ENCODE results near the gene TBATA.

TBATA gene

DNA sequence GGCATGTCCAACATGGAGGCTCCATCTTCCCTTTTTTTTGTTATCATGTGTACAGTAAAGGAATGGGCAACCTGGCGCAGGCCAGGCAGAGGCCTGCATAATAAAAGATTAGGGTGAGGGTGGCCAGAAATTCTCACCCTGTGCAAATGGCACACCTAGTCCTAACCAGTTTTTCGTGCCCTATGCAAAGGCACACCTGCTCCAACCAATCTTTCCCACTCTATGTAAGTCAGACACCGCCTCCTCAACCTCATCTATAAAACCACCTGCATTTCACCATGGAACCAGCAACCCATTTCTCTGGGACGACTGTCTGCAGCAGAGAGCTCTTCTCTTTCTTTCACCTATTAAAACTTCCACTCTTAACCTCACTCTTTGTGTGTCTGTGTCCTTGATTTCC, 16.1 kb downstream of the TBATA start:
- TF ChIP-seq GATA2 (IDR thresholded peaks at IDR 0.05; ENCODE audit: low read depth, low read length): no peak
- TF ChIP-seq GATA3 (IDR thresholded peaks at IDR 0.05; ENCODE audit: low read depth, low read length): no peak

DNA sequence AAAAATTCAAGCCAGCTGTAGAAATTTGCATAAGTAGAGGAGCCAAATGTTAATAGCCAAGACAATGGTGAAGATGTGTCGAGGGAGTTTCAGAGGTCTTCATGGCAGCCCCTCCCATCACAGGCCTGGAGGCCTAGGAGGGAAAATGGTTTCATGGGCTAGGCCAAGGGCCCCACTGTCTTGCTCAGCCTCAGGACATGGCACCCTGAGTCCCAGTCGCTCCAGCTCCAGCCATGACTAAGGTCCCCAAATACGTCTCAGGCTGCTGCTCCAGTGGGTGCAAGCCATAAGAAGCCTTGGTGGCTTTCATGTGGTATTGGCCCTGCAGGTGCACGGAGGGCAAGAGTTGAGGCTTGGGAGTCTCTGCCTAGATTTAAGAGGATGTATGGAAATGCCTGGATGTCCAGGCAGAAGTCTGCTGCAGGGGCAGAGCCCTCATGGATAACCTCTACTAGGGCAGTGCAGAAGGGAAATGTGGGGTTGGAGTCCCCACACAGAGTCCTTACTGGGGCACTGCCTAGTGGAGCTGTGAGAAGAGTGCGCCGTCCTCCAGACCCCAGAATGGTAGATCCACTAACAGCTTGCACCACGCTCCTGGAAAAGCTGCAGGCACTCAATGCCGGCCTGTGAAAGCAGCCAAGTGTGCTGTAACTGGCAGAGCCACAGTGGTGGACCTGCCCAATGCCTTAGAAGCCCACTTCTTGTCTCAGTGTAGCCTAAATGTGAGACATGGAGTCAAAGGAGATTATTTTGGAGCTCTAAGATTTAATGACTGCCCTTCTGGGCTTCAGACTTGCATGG, 19.2 kb downstream of the TBATA start:
- no peak for TF ChIP-seq GATA2 (IDR thresholded peaks at IDR 0.05; ENCODE audit: low read depth, low read length)
- no peak for TF ChIP-seq GATA3 (IDR thresholded peaks at IDR 0.05; ENCODE audit: low read depth, low read length)

DNA sequence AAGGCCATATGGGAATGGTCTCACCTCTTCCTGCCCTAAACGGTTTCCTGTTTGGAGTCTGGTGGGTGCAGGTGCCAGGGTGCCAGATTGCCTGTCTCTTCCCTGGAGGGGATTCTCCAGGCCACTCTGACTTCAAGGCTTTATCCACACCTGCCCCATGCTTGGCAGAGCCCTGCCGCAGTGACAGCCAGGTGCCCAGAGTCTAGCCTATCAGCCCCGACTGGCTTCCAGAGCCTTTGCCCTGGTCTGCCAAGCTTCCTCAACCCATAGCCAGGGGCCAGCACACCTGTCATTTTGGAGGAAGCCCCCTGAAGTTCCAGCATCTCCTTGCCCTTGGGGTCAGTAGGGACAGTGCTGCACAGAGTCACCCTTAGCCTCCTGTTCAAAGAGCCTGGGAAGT, 21.6 kb downstream of the TBATA start:
- TF ChIP-seq GATA2 (IDR thresholded peaks at IDR 0.05; ENCODE audit: low read depth, low read length) (no peak), GATA3 (IDR thresholded peaks at IDR 0.05; ENCODE audit: low read depth, low read length) (no peak)

DNA sequence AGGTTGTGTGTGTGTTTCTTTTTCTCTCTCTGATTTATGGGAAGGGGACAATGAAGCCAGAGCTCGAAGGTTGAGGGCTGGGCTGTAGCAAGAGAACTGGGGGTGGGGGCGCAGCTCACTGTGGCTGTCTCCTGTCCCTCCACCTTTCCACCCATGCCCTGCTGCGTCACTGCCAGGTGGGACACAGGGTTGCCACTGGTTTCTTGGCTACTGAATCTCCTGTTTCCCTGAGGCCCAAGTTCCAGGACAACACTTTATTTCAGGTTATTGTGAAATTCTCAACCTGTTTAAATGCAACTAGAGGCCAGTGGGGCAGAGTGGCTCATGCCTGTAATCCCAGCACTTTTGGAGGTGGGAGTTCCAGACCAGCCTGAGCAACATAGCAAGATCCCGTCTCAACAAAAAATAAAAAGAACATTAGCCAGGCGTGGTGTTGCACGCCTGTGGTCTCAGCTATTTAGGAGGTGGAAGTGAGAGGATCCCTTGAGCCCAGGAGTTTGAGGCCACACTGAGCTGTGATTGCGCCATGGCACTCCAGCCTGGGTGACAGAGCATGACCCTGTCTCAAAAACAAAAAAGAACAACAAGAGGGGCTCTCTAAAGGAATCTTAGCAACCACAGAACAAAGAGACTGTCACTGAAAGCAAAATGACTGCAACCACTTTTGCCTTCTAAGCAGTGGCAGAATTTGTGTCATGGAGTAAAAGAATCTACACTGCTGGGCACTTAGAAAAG, 22.6 kb downstream of the TBATA start:
- TF ChIP-seq GATA2 (IDR thresholded peaks at IDR 0.05; ENCODE audit: low read depth, low read length): no peak
- no peak for TF ChIP-seq GATA3 (IDR thresholded peaks at IDR 0.05; ENCODE audit: low read depth, low read length)

DNA sequence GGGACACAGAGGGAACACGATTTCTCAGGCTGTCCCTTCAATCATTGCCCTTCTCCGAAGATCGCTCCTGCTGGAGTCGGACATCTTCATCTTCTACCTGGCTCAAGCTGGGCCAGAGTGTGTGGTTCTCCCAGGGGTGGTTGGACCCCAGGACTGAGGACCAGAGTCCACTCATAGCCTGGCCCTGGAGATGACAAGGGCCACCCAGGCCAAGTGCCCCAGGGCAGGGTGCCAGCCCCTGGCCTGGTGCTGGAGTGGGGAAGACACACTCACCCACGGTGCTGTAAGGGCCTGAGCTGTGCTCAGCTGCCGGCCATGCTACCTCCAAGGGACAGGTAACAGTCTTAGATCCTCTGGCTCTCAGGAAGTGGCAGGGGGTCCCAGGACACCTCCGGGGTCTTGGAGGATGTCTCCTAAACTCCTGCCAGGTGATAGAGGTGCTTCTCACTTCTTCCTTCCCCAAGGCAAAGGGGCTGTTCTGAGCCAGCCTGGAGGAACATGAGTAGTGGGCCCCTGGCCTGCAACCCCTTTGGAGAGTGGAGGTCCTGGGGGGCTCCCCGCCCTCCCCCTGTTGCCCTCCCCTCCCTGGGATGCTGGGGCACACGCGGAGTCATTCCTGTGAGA, 23.3 kb downstream of the TBATA start:
- TF ChIP-seq GATA3 (IDR thresholded peaks at IDR 0.05; ENCODE audit: low read depth, low read length) (no peak), GATA2 (IDR thresholded peaks at IDR 0.05; ENCODE audit: low read depth, low read length) (no peak)

DNA sequence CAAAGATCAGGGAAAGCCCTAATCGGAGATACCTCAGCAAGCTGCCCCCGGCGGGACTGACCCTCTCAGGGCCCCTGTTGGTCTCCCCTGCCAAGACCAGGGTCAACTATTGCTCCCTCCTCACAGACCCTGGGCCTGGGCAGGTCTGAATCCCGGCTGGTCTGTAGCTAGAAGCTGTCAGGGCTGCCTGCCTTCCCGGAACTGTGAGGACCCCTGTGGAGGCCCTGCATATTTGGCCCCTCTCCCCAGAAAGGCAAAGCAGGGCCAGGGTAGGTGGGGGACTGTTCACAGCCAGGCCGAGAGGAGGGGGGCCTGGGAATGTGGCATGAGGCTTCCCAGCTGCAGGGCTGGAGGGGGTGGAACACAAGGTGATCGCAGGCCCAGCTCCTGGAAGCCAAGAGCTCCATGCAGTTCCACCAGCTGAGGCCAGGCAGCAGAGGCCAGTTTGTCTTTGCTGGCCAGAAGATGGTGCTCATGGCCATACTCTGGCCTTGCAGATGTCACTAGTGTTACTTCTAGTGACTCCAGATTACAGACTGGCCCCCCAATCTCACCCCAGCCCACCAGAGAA, 24.1 kb downstream of the TBATA start:
- TF ChIP-seq GATA2 (IDR thresholded peaks at IDR 0.05; ENCODE audit: low read depth, low read length) (no peak), GATA3 (IDR thresholded peaks at IDR 0.05; ENCODE audit: low read depth, low read length) (no peak)

- TF ChIP-seq GATA2 (IDR thresholded peaks at IDR 0.05; ENCODE audit: low read depth, low read length): no peak
- TF ChIP-seq GATA3 (IDR thresholded peaks at IDR 0.05; ENCODE audit: low read depth, low read length): no peak
Observed at GRCh38 chr10:70760271-70760787, 24.8 kb downstream of the TBATA start.

- TF ChIP-seq GATA2 (IDR thresholded peaks at IDR 0.05; ENCODE audit: low read depth, low read length) (no peak), GATA3 (IDR thresholded peaks at IDR 0.05; ENCODE audit: low read depth, low read length) (no peak)
Observed at GRCh38 chr10:70759781-70760180, 25.4 kb downstream of the TBATA start.

- TF ChIP-seq GATA2 (IDR thresholded peaks at IDR 0.05; ENCODE audit: low read depth, low read length) (no peak), GATA3 (IDR thresholded peaks at IDR 0.05; ENCODE audit: low read depth, low read length) (no peak)
Observed at GRCh38 chr10:70758757-70759514, 26.2 kb downstream of the TBATA start.

DNA sequence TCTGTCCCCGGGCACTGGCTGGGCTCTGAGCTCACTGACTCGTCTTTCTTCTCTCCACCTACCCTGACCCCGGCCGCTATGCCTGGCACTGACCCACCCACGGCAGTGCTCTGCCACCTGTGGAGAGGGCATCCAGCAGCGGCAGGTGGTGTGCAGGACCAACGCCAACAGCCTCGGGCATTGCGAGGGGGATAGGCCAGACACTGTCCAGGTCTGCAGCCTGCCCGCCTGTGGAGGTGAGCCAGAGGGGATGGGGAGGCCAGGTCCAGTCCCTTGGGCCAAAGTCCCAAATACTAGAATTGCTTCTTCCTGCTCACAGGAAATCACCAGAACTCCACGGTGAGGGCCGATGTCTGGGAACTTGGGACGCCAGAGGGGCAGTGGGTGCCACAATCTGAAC, 27.3 kb downstream of the TBATA start:
- TF ChIP-seq GATA3 (IDR thresholded peaks at IDR 0.05; ENCODE audit: low read depth, low read length) (no peak), GATA2 (IDR thresholded peaks at IDR 0.05; ENCODE audit: low read depth, low read length) (no peak)

GRCh38 chr10:70756700-70757360, 28.3 kb downstream of the TBATA start:
- TF ChIP-seq GATA2 (IDR thresholded peaks at IDR 0.05; ENCODE audit: low read depth, low read length): no peak
- no peak for TF ChIP-seq GATA3 (IDR thresholded peaks at IDR 0.05; ENCODE audit: low read depth, low read length)

- TF ChIP-seq GATA3 (IDR thresholded peaks at IDR 0.05; ENCODE audit: low read depth, low read length): no peak
- TF ChIP-seq GATA2 (IDR thresholded peaks at IDR 0.05; ENCODE audit: low read depth, low read length): no peak
Observed at GRCh38 chr10:70753841-70754621, 31.1 kb downstream of the TBATA start.

All from SH-SY5Y (cell line).